ENCODE measurements around the gene TRAT1.
"Not testable (repeated sequence)": the region's sequence is repeated elsewhere in the genome, so short reads cannot be mapped to it uniquely, and the experiment has no call there.

TRAT1 gene, protein sequence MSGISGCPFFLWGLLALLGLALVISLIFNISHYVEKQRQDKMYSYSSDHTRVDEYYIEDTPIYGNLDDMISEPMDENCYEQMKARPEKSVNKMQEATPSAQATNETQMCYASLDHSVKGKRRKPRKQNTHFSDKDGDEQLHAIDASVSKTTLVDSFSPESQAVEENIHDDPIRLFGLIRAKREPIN

DNA sequence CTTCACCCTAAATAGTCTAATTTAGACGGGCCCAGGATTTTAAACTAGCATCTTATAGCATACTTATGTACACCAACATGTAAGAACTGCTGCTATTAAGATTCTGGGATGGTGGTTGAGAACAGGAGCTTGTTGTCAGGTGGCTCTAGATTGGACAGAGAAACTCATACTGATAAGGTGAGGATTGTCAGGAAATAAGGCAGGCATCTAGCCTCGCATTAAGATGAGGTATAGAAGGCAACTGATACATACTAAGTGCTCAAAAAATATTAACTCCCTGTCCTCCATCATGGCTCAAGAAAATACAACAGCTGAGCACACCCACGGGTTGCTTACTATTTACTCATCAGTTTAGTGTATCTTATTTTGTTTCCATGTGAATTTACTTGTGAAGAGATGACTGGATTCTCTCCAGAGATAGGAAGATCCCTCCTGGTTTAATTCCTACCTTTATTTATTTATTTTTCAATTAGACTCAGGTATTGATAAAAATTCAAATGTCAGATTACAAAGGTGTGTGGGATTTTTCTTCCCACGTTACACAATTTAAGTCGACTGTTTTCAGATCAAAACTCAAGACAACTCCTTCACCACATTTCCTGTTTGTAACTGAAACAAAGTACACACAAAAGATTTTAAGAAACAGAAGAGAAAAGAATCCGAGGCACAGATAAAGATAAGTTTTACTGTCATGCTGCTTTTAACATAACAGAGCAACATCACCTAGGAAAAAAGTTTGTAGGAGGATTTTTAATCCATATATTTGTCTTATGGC is at the start of gene TRAT1:
Gene TRAT1, plus strand, starts transcription at position 664 of the 775 bp plus-strand sequence. CDS start 142 bp downstream, outside the sequence.
- DNase-seq (ENCODE audit: low read depth in 4 of 4, low spot score in 1 of 4) = no peak

DNA sequence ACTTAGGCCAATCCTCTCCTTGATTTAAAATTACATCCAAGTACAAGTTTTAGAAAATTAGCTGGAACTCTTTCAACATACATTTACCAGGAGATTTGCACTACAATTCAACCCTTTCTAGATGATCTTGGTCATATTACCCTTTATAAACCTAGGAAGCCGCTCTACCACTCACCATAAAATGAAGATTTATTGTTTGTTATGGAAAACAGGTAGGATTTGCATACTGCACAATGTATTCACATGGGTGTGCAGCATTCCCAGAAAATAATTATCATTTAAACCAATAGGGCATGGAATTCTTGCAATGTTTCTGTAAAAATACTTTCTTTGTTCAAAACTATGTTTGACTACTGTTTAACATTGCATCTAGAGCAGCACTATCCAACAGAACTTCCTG is 46.9 kb upstream of the TRAT1 start:
- DNase-seq (ENCODE audit: low read depth in 4 of 4, low spot score in 1 of 4) = no peak

DNA sequence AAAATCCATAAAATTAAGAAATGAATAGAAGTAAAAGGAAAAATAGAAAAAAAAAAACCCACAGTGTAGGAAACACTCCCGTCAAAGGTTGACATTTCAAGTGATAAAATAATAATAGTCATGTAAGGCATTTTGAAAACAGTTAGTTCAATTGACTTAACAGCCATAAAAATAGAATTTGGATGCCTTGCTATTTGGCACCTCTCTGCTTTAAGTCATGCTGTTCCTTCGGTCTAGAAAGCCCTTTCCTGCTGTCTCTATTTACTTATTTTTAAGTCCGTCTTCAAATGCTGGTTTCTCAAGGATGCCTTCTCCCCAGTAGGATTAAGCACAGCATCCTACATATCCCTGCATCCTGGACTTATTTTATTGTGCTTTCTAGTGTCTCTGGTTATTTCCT is 43.1 kb upstream of the TRAT1 start:
- no peak for DNase-seq (ENCODE audit: low read depth in 4 of 4, low spot score in 1 of 4)

DNA sequence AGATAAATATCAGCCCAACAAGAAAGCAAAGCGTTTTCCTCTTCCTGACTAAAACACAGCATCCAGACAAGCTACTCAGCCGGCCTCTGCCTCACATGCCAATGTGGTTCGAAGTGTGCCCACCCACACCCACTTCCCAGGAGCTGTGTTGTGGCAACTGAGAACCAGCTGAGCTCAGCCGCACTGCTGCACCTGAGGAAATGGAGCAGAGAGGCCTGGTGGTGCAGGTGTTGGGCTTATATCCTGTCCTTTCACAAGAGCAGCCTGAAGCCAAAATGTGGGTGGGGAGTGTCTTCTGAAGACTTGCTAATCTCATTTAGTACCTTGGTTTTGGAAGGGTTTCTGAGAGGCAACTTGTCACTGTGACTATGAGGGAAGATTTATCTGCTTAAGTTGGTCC is 42.4 kb upstream of the TRAT1 start:
- DNase-seq (ENCODE audit: low read depth in 4 of 4, low spot score in 1 of 4) = no peak

DNA sequence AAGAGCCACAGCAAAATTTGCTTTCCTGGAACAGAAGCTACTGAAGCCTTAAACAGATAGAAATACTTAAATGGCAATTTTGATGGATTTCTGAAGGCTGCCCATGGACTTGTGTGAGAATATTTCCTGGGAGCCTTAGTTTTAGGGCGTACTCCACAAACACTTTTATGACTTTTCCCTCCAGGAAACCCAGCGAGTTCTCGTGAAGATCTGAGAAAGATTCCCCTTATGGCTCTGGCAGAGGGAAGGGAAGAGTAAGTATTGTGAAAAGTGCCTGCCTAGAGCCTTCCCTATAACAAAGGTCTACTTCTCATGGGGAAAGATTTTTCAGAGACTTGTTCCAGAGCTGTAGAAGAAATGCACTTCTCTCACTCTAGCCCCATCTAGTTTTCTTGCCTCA is 31.1 kb upstream of the TRAT1 start:
- no peak for DNase-seq (ENCODE audit: low read depth in 4 of 4, low spot score in 1 of 4)

DNA sequence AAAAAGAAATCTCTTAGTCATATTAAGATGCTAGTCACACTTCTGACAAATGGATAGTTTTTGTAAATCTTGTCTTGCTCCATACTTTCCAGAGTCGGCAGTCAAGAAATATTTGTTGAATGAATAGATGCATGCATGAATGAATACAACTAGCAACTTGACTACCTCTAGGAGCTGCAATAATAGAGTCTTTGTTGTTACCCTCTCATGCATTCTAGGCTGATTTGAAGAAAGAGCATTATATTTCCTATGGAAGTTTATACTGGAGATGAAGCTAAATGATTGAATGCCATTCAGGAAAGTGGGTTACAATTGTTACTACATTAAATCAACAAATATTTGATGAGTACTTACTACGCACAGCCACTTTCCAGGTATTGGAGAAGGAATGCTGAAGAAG is 18.1 kb upstream of the TRAT1 start:
- no peak for DNase-seq (ENCODE audit: low read depth in 4 of 4, low spot score in 1 of 4)

DNA sequence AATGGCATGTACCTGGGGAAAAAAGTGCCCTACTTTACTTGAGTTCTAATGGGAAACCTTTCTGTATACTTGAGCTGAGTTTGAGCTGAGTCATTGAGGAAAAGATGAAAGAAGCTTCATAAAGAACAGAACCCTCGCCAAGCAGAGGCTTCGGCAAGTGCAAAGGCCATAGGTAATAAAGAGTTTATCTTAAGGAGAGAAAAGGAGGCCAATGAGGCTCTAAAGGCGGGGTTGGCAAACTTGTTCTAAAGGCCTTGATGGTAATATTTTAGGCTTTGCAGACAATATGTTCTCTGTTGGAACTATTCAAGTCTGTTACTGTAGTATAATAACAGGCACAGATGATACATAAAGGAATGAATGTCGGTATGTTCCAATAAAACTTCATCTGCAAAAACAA is 17.6 kb upstream of the TRAT1 start:
- no peak for DNase-seq (ENCODE audit: low read depth in 4 of 4, low spot score in 1 of 4)

DNA sequence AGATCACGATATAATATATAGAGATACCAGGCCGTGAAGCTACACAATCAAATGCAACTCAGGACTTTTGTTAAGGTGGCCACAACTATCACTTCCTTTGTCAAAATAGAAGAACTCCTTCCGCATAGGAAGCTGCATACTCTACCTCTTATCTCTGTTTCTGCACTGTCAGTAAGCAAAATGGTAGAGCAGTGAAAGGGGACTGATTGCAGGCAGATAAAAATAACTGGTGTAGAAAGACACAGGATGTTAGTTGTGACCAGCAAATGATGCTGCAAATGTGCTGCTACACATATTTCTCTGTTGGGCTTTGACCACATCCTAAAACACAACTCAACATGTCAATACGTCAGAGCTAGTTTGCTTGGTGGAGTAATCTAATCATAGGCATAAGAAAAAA is 16.3 kb upstream of the TRAT1 start:
- no peak for DNase-seq (ENCODE audit: low read depth in 4 of 4, low spot score in 1 of 4)

DNA sequence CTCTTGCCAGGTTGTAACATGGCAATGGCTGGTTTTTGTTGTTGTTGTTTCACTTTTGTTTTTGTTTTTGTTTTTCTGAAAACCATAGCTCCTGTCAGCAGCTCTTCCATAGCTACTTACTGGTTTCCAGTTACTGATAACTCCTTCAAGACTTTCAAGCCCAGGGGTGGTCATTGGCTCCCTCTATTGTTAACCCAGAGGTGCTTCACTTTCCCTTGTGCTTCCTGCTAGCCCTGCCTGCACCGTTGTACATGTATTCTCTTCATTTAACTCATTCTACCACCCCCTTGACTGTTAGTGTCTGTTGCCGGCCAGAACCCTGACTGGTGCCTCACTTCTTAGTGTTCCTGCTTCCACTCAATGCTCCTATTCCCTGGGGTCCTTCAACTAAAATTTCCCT is 4.2 kb upstream of the TRAT1 start:
- peak in 1 of 4 experiments; percentile 37 for DNase-seq (ENCODE audit: low read depth in 4 of 4, low spot score in 1 of 4)

DNA sequence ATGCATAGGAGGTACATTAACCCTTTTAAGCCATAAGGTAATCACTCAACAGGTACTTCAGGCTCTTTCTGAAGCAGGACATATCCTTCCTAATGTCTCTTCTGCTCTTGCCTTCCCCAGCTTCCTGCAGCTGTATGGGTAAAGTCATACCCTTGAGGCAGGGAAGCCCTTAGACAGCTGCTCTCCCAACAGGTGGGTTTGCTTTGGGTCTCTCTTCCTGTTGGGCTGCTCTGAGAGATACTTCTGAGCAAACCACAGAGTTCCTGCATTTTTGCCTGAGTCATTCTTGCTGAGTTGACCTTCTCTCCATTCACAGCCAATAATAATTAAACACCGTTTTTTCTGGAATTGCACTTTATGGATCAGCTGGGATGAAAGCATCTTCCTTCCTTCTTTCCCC is 2.0 kb upstream of the TRAT1 start:
- DNase-seq (ENCODE audit: low read depth in 4 of 4, low spot score in 1 of 4) = no peak

DNA sequence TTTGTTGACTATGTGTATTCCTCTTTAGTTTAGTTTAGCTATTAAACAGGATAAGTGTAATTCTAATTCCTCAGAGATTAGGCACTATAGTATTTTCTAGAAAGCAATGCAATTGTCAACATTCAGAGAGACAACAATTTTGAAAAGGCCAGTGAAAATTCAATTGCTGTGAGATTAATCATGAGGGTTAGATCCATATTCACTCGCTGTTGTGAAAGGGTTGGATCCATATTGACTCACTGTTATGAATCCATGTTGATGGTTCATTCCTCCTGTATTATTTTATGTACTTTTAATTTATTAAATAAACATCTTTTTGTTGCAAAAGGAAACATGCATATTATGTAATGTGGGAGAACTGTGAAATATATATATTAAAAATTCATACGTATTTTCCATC is 641 bp downstream of the TRAT1 start:
- DNase-seq (ENCODE audit: low read depth in 4 of 4, low spot score in 1 of 4) = no peak

DNA sequence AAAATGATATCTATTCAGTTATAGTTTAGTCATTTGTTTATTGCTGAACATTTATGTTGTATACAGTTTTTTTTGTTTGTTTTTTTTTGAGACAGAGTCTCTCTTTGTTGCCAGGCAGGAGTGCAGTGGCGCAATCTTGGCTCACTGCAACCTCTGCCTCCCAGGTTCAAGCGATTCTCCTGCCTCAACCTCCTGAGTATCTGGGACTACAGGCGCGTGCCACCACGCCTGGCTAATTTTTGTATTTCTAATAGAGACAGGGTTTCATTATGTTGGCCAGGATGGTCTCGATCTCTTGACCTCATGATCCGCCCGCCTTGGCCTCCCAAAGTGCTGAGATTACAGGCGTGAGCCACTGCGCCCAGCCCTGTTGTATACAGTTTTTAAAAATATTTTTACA is 1.2 kb downstream of the TRAT1 start:
- not testable (repeated sequence) for DNase-seq (ENCODE audit: low read depth in 4 of 4, low spot score in 1 of 4)

DNA sequence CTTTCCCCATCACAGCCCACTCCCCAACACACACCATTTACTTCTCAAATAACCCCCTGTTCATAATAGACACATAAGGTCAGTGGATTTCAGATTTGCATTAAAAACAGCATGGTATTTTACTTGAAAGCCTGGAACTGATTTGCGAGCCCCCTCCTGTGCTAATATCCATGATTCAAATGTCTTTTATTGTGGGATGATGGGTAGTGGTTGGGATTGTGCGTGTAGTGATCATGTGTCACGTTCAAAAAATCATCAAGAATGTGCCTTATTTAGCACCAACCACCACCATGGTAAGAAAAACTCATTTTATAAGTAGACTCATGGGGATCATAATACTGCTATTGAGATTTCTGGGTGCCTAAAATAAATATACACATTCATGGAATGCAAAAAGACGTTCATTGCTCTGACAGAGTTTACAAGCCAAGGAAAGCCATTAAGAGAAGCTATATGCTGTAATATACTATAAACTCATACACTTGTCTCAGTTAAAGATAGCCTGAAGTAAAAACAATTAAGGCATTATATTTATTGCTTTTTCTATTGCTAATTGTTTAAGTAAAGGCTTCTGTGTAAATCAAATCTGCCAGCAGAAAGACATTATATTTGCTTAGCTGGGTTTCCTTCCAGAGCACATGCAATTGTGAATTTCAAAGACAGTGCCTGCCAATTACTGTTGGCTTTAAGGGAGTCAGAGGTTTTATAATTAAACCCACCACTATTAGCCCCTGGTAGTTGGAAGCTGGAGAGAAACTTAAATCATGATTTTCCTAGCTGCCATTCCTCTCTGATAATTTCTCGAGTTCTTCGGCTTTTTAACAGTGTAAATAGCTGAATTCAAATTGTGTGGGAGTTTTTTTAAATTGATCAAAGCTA is 4.0 kb downstream of the TRAT1 start:
- DNase-seq (ENCODE audit: low read depth in 4 of 4, low spot score in 1 of 4) = no peak

DNA sequence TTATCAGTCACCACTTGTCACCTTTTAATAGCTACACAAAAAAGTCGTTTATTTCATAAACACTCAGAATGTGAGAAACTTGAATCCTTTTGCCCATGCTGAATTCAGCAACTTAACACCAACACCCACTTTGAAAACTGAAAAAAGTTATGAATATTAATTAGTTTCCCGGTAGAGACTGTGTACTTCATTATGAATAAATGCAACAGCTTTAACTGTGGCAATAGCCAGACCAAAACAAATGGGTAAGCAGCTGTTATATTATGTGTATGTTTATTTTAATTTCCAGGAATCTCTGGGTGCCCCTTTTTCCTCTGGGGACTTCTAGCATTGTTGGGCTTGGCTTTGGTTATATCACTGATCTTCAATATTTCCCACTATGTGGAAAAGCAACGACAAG is 7.8 kb downstream of the TRAT1 start:
- no peak for DNase-seq (ENCODE audit: low read depth in 4 of 4, low spot score in 1 of 4)

DNA sequence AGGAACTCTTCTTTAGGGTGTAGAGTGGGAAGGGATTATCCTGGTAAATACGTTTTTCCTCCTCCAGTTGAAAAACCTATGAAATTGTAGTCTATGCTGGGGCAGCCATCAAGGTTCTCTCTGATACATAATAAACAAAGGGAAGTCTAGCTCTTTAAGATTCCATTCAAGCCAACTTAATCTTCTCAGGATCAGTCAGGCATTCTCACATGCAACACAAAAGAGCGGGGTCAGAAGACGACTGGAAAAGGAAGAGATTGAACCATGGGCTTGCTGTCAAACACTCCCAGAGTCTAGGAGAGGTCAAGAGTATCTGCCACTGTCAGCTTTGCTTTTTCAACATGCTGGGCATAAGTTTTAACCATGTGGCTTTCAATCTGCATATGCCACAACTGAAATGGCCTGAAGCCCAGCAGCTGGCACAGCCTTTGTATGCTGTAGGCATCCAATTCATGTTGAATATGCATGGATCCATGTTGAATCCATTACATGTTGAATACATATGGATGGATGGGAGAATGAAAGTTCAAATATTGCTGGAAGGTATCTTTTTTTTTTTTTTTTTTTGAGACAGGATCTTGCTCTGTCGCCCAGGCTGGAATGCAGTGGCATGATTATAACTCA is 8.5 kb downstream of the TRAT1 start:
- no peak for DNase-seq (ENCODE audit: low read depth in 4 of 4, low spot score in 1 of 4)

DNA sequence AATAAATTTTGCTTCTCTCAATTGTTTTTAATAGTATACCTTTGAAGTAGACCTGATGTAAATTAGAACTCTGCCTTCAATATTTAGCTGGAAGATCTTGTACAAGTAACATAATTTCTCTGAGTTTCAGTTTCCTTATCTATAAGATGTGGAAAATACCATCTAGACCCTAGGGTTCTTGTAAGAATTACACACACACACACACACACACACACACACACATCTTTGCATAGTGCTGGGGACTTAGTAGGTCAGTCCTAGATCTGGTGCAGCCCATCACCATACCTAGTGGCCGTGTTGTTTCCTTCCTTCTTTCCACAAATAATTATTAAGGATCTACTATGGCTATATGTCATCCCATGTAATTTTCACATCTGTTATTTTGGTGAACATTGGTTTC is 11.0 kb downstream of the TRAT1 start:
- DNase-seq (ENCODE audit: low read depth in 4 of 4, low spot score in 1 of 4) = no peak

DNA sequence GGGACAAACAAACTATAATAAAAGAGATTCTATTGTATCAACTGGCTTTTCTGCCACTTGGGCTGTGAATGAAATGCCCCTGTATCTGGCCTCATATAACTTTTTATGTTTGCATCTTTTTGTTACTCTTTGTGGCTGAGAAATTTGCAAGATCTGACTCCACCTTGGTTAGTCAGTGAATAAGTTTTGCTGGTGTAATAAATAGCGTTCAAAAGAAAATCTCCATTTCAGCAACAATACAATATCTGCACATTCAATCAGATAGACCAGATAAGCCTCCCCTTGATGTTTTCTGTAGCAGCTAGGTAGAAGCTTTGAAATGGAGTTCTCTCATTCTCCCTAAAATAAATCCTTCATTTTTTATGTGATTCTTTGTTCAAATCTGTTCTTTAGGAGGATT is 12.0 kb downstream of the TRAT1 start:
- no peak for DNase-seq (ENCODE audit: low read depth in 4 of 4, low spot score in 1 of 4)

DNA sequence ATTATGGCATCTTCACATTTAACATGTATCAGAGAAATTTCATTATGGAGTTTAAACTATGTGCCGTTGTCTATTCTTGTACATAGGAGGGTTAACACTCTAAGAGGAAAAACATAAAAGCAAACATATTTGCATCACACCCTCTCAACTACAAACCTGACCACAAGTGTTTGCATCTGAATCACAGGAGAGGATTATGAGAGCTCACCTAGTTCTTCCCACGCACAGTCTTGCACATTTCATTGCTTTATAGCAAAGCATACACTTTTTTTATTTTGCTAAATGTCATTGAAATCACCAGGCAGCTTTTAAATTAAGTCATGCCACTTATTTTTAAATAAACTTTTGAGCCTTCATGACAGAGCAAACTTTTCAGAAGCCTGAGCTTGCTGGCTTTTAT is 12.5 kb downstream of the TRAT1 start:
- DNase-seq (ENCODE audit: low read depth in 4 of 4, low spot score in 1 of 4) = peak in 1 of 4 experiments; percentile 25

DNA sequence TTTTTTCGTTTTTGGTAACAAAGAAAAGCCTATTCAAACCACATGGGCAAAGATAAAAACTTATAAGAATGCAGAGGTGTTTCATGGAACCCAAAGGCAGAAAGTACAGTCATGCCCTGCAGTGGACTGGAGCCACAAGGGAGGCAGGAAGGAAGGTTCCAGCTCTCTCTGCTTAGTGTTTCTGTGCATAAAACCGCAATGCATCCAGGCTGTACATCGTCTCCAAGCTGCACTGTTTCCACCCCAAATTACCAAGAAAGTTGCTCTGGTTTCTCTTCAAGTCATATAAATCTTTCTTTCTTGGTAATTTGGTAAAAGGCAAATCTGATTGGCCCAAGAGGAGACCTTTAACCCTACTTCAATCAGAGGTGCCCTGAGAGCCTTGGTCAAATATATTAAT is 15.8 kb downstream of the TRAT1 start:
- DNase-seq (ENCODE audit: low read depth in 4 of 4, low spot score in 1 of 4) = no peak

DNA sequence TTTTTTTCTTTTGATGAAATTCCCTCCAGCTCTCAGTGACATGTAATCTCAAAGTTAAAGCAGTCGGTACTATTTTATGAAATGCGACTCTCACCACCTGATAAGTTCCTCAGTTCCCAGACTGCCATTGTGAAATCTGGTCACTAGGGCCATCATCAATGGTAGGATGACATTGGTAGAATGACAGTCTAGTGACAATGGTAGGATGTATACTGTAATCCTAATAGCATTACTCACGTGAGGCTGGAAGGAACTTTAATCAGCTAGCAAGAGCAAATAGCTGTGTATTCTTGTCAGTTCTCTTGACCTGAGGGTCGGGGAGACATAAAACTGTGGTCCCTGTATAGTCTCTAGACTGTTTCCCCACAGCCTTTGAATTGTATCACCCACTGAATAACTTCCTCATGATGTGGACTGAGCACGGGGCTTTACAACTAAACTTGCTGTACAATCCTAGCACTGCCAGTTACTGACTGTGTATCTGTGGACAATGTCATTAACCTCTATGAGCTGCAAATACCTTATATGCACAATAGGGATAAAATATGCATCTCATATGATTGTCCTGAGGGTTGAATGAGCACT is 23.2 kb downstream of the TRAT1 start:
- no peak for DNase-seq (ENCODE audit: low read depth in 4 of 4, low spot score in 1 of 4)

DNA sequence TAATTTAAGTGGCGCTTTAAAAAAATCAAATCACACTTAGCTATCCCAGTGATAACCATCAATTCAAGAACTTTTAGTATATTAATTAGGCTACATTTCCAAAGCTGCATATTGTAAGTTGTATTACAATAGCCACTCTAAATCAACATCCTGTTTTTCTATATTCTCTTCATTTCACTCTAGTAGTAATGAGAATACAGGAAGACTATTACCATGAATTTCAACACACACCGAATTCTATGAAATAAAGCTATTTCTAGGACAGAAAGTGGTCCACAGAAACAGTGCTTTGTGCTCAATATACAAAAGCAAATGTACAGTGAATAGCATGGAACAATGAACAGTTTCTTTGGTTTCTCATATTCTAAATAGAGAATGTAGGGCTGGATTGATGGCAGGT is 24.6 kb downstream of the TRAT1 start:
- no peak for DNase-seq (ENCODE audit: low read depth in 4 of 4, low spot score in 1 of 4)
